Stomach (tissue), 4 donors: ENCODE results near the gene OR10K1.

Source experiments
- POLR2AphosphoS5 ChIP-seq, 3 donors: sonication (generic); formaldehyde crosslinking; IDR thresholded peaks; one replicate each; pipeline ENCODE4 v1.6.1; 2016; ENCODE audit warnings: antibody characterized with exemption in 3 of 3
- TF ChIP-seq, protein P1 (sequence below), 7 experiments: fragments of 450-650 bp in 4 of 7; fragments of 200-600 bp in 3 of 7; sonication (generic) in 3 of 7; IDR thresholded peaks; one replicate each; pipeline ENCODE4 v1.5.1; 2016 to 2019; ENCODE audit warnings: antibody characterized with exemption in 7 of 7, control low read depth in 2 of 7, mild to moderate bottlenecking in 1 of 7

DNA sequence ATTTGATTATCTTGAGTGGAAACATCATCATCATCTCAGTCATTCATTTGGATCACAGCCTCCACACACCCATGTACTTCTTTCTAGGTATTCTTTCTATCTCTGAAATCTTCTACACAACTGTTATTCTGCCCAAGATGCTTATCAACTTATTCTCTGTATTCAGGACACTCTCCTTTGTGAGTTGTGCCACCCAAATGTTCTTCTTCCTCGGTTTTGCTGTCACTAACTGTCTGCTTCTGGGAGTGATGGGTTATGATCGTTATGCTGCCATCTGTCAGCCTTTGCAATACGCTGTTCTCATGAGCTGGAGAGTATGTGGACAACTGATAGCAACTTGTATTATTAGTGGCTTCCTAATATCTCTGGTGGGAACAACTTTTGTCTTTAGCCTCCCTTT is 29.7 kb downstream of the OR10K1 start:
- TF ChIP-seq, protein P1, sequence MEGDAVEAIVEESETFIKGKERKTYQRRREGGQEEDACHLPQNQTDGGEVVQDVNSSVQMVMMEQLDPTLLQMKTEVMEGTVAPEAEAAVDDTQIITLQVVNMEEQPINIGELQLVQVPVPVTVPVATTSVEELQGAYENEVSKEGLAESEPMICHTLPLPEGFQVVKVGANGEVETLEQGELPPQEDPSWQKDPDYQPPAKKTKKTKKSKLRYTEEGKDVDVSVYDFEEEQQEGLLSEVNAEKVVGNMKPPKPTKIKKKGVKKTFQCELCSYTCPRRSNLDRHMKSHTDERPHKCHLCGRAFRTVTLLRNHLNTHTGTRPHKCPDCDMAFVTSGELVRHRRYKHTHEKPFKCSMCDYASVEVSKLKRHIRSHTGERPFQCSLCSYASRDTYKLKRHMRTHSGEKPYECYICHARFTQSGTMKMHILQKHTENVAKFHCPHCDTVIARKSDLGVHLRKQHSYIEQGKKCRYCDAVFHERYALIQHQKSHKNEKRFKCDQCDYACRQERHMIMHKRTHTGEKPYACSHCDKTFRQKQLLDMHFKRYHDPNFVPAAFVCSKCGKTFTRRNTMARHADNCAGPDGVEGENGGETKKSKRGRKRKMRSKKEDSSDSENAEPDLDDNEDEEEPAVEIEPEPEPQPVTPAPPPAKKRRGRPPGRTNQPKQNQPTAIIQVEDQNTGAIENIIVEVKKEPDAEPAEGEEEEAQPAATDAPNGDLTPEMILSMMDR (IDR thresholded peaks at IDR 0.05) = no peak
- TF ChIP-seq POLR2AphosphoS5 (IDR thresholded peaks at IDR 0.05) = no peak
